ENCODE results near the gene NFASC. TPM values are rescaled to one million over a fixed set of nuclear protein-coding genes. Genes with fewer than 3 reads are reported as not detected.

Gene NFASC
- total RNA-seq, 1 experiment from 2014 or later: 16.9 TPM

GRCh38 chr1:205037539-205037938 lies 166.9 kb downstream of the NFASC start:
- Histone ChIP-seq H3K36me3 (ENCODE audit: control insufficient read depth, insufficient read depth, low read length) (no peaks in the 10 kb centered on the region), H3K4me1 (ENCODE audit: control insufficient read depth, insufficient read depth, low read length) (no peaks in the 10 kb centered on the region), H3K27ac (ENCODE audit: low read length) (no peak overlapping the region), H3K4me3 (ENCODE audit: low read depth in 2 of 2, low read length in 2 of 2) (no peak overlapping the region), H3K9me3 (ENCODE audit: control insufficient read depth, insufficient read depth, low read depth, low read length) (no peaks in the 10 kb centered on the region), H3K27me3 (ENCODE audit: control insufficient read depth, insufficient read depth, low read length) (no peaks in the 10 kb centered on the region; the same call in none of the 2 replicates)
- in situ Hi-C loops (cut with HindIII; ENCODE audit: low pct_unique_long_range_greater_than_20kb, low sequenced_read_pairs) (no loop called here), intact Hi-C loops (cut with micrococcal nuclease; ENCODE audit: unreplicated experiment) (no loop called here)
- no TSS peak for BruUV-seq (replicated peaks)
- DNase-seq (ENCODE audit: low read depth, low spot score): no peak
- ChIA-PET POLR2A (no interaction called here), CTCF (no interaction called here)
- no peak for ATAC-seq
- no peak for TF ChIP-seq POLR2AphosphoS5 (IDR thresholded peaks at IDR 0.05; ENCODE audit: low read depth, low read length)
- TF ChIP-seq SIN3A (IDR thresholded peaks at IDR 0.05; ENCODE audit: borderline replicate concordance, insufficient read depth, low read depth, low read length): no peak
- TF ChIP-seq TCF7L2 (IDR thresholded peaks at IDR 0.05; ENCODE audit: low read depth, low read length): no peak
- no peak for TF ChIP-seq REST (IDR thresholded peaks at IDR 0.05; ENCODE audit: insufficient read depth in 1 of 2, low read depth in 2 of 2, low read length in 1 of 2)
- no peak for TF ChIP-seq CTCF (IDR thresholded peaks at IDR 0.05)

- Histone ChIP-seq H3K27me3 (ENCODE audit: control insufficient read depth, insufficient read depth, low read length) (no peaks in the 10 kb centered on the region; the same call in none of the 2 replicates), H3K36me3 (ENCODE audit: control insufficient read depth, insufficient read depth, low read length) (no peaks in the 10 kb centered on the region), H3K4me1 (ENCODE audit: control insufficient read depth, insufficient read depth, low read length) (no peaks in the 10 kb centered on the region), H3K4me3 (ENCODE audit: low read depth in 2 of 2, low read length in 2 of 2) (no peak overlapping the region), H3K27ac (ENCODE audit: low read length) (no peak overlapping the region), H3K9me3 (ENCODE audit: control insufficient read depth, insufficient read depth, low read depth, low read length) (no peaks in the 10 kb centered on the region)
- intact Hi-C loops (cut with micrococcal nuclease; ENCODE audit: unreplicated experiment) (no loop called here), in situ Hi-C loops (cut with HindIII; ENCODE audit: low pct_unique_long_range_greater_than_20kb, low sequenced_read_pairs) (no loop called here)
- ATAC-seq (no peak), DNase-seq (ENCODE audit: low read depth, low spot score) (no peak)
- no TSS peak for BruUV-seq (replicated peaks)
- TF ChIP-seq TCF7L2 (IDR thresholded peaks at IDR 0.05; ENCODE audit: low read depth, low read length) (no peak), POLR2AphosphoS5 (IDR thresholded peaks at IDR 0.05; ENCODE audit: low read depth, low read length) (no peak), REST (IDR thresholded peaks at IDR 0.05; ENCODE audit: insufficient read depth in 1 of 2, low read depth in 2 of 2, low read length in 1 of 2) (no peak), SIN3A (IDR thresholded peaks at IDR 0.05; ENCODE audit: borderline replicate concordance, insufficient read depth, low read depth, low read length) (no peak), CTCF (IDR thresholded peaks at IDR 0.05) (no peak)
- ChIA-PET CTCF (no interaction called here), POLR2A (no interaction called here)
Observed at GRCh38 chr1:205038132-205038786, 167.6 kb downstream of the NFASC start.
